ENCODE measurements around the gene SYNE1.

SYNE1 gene

DNA sequence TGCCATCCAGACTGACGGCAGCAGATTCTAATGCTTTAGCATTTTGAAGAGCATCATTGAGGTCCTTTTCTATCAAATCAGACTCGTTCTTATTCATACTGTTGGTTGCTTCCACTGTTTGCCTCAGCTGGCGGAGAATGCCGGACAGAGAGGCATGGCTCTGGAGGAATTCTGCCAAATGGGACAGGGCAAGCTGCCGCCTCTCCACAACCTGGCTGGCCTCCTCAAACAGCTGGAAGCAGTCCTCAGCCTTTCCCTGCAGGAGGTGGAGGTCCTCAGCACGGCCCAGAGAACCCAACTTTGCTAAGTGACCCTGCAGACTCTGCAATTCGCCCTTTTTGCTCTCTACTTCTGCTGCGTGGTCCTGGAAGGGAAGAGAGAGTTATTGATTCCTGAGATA, 220.5 kb downstream of the SYNE1 start:
- no peak for DNase-seq

DNA sequence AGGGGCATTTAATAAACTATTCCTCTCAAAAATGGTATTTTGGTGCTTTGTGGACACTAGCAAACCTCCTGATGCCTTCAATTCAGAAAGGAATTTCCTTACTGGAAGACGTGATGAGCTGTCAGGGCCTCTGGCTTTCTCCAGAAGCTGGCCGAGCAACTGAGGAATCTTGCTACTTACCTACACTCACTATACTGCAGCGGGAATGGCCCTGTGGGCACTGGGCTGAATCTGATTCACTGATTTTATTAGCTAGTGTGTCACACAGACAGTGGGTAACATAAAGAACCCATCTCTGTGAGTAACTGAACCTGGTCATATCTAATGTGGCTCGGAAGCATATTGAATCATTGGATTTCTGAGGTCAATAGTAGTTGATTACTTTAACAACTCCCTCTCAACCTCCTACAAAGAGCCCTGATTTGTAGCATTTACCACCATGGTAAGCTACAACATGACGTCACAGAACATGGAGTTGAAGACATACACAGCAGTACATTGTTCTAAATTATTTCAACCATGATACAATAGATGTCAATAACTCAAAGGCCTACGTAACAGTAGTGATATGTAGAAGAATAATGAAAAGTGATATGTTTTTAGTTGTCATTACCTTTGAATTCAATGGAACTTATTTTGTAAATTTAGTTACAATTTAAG, 232.1 kb downstream of the SYNE1 start:
- DNase-seq = no peak

DNA sequence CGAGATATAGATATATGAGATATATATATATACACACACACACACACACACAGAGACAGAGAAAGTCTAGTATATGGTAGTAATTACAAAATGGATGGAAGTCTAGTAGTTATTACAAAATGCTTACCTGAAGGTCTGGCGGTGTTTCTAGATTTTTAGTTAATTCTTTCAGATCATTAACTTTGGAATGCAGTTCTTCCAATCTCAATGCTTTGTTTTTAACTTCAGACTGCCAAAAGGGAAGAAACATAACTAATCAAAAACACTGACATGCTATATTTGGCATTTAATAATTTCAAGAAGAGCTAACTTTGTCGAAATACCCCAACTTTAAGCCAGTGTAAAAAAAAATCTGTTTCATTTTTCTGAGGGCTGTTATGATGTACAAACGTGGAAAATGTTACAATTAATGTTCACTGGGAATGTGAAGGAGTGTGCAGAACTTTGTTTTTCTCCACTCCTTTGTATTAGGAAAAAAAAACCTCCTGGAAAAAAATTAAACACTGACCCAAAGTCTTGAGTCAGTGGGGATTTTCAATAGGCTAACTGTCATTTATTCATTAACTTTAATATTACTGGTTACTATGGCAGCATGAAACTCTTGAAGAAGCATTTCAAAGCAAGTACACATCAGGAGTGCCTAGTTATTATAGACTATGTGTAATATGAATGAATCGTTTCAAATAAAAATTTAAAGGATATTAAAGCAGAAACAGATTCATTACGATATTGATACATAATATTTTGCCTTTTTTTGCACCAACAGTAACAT, 232.9 kb downstream of the SYNE1 start:
- no peak for DNase-seq

DNA sequence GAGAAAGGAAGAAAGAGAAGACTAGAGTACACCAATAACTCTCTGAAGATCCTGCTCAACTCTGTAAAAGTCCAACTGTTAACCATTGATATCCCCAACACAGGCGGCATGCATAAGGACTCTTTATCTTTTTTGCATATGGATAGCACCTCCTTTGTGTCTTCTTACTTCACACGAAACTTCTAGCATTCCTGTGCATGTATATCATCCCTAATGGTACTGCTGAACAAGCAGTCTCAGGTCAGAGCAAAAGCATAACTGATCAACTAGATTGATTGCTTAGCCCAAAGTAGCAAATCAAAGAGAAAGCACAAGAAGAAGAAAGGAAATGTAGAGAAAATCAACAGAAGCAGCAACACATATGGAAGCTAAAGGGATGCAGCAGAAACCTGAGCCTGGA, 234.4 kb downstream of the SYNE1 start:
- no peak for DNase-seq

DNA sequence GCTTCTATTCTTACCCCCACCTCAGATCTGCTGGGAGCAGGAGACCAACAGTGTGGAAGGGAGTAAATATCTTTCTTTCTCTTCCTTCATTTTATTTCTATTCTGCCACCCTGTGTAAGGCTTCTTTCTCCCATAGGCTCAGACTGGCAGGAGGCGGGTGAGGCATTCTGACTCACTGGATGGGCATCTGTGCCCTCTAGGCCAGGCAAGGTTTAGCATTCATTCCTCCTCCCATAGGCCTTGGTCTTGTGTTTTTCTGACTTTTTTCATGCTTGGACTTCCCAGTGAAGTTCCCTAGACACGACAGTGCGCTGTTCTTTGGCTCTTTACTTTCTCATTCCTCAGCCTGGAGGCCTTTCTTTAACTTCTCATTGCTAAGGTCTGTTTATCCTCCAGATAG, 235.2 kb downstream of the SYNE1 start:
- no peak for DNase-seq

DNA sequence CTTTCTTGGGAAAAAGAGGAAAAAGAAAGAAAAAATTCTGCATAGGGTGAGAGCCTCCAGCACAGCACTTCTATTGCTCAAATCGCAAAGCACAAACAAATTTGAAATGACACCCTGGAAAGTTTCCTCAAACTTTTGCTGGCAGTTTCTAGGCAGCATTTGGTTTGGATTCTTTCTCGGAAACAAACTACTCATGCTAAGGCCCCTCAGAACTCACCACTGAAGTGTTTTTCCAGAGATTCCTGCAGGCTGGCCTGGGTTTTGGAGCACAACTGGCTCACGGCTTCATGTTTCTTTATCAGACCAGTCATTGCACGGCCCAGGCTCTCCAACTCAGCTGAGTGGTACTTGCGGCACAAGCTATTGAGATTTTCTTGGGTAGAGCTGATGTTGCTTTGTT, 237.8 kb downstream of the SYNE1 start:
- DNase-seq = no peak

DNA sequence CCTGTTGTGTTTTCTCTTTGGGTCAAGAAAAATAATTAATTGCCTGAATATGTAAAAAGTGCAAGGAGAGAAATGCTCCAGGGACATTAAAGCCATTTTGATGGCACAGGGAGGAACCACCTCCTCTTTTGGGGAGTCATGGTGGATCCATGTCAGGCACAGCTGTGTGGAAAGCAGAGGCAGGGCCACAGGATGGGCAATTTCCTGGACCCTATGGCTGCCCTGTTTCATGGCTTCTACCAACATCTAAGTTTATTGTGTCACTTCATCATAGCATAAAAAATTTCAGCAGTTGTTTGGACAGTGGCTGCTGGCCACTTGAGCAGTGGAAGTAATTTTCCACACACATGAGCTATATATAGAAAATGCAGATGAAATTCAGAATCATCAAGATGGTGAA, 238.2 kb downstream of the SYNE1 start:
- no peak for DNase-seq

DNA sequence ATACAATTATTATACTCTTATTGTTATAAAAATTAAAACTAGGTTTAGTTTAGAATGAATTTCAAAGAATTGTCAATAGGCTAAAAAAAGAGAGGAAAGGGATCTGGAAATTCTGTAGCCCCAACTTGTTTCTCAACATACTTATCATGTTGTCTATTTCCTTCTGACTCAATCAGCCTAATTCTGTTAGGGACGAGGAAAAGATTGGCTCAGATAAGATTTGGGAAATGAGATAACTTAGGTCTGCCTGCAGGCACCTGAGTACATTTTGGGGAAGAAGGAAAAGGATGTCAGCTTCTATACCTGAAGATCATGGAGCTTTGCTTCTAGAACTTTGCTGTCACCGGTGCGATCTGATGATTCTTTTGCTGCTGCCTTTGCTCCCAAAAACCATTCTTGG, 238.8 kb downstream of the SYNE1 start:
- DNase-seq = no peak

DNA sequence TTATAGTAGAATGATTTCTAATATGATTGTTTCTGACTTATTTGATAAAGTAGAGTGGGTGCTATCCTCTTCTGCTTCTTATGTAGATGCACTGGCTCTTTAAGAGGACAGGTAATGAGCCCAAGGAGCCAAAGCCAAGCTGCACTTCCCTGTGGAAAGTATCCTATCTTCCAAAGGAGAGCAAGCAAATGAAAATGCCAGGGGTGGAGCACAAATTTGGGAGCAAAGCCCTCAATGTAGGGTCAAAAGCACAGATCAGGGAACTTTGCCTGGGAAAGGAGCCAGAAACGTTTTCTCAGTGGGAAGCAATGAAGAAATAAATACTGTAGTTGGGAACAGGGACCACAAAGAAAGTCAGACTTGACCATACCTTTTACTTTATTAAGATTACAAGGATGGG, 242.9 kb downstream of the SYNE1 start:
- DNase-seq = no peak

DNA sequence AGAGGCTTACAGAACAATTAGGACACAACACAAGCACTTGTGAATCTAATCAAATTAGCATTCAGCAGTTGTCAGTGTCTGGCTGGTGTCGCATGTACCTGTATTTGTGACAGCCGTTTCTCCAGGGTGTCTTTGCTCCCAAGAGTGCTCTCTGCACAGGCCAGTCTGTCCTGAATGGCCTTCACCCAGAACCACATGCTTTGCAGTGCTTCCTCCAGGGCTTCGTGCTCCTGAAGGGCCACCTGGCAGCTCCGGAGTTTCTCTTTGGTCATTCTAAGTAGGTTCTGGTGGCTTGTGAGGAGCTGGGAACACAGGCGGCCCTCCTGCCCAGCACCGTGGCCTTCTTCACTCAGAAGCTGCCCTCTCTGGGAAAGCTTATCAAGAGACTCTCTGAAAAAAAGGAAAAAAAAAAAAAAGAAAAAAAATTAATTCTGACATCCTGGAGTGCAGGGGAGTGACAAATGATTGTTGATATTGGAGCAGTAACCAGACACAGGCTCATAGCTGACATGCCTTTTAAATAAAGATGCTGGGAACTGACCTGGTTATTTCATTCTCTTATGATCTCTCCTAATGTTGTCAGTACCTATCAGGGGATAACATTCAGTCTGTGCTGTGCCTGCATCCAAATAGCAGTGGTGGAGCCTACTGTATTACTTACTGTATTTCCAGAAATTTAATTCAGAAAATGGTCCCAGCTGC, 245.8 kb downstream of the SYNE1 start:
- no peak for DNase-seq

DNA sequence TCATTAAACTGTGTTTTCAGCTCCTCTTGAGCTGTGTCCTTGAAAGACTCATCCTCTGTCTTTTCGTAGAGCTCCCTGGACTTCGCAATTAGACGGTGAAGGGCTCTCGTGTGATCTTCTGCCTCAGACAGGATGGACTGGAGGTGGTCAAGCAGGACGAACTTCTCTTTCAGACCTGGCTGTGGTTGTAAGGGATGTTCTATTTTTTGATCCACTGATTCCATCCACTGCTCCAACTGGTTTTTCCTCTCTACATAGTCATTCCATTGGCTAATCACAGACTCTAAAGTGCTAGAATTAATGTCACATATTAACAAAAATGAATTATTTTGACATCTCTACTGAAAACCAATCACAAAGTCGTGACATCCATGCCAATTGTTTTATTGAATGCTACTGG, 250.1 kb downstream of the SYNE1 start:
- DNase-seq = no peak

DNA sequence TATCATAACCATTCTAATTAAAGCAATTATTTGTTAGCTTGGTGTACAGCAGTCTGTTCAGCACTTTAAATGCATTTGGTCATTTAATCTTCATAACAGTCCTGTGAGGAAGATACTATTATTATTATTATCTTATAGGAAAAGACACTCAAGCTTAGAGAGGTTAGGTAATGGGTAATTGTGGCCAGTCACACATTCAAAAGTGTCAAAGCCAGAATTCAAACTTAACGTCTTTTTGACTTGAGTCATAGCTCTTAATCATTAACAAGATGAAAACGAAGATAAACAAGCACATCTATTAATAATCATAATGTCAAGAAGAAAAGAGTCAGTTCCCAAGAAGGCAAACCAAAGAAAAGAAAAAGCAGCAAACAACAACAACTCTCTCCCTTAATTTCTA, 251.0 kb downstream of the SYNE1 start:
- DNase-seq = no peak

DNA sequence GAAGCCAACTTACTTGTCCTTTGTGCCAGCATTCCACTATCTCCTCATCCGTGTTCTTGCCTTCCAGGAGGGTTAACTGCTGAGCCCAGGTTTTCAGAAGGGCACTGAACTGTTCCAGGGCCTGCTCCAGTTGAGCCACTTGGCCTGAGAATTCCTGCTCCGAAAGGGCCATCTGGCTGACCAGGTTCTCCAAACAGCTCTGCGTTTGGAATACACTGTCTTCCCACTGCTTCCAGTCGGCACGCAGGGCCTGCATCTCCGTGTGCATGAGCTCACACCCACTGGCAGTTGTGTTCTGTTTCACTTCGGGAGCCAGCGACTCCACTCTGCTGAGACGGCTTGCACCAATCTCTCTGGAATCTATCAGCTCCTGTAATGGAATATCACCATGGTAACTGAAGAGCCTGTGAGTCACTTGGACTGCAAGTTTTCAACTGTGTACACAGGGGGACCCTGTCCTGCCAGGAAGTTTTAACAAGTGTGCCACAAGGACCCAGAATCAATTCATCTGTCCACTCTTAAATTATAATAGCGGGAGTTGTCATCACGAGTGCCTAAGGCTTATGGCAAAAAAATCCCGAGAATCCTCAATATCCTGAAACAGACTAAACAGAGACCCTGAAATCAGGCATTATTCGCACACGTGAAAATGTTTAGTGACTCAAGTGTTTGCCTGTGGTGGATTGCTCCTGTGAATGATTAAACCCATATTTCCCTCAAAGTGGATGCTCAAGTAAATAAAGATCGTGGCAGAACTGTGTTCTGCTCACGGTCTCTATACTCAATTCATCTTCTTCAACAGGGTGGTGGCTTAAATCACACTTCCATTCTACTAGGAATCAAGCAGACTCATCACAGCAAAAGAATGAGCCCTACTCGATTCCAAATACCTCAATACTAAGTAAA, 255.9 kb downstream of the SYNE1 start:
- DNase-seq = no peak

DNA sequence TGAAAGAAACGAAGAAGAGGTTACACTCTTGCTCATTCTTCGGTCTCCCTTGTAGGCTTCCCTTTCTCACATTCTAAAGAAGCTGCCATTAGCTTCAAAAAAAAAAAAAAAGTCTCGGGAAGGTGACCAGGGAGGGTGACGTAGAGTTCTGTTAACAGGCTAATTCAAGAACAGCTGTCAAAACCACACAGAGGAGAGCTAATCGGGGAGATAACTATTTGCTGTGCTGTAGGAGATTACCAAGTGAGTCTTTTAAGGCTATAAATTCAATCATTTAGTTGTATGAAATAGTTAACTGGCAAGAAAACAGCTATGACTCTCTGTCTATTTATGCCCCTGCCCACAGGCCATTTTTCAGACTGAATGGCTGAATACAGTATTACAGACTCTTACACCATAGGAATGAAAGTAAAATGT, 256.8 kb downstream of the SYNE1 start:
- no peak for DNase-seq

DNA sequence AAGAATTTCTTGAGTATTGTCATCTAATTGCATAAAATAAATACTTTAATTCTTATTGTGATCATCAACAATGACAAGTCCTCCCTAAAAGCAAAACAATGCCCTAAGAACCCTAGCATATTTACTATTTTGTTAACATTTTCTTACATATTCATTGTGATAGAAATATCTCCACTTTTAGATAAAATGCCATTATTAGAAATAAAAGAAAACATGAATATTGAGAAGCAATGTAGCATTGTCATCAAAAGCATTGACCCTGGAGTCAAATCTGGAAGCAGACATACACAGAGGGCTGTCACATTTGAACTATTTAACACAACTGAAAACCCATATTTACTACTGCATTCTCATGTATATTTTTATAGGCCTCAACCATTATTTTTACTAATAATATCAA, 257.7 kb downstream of the SYNE1 start:
- no peak for DNase-seq

DNA sequence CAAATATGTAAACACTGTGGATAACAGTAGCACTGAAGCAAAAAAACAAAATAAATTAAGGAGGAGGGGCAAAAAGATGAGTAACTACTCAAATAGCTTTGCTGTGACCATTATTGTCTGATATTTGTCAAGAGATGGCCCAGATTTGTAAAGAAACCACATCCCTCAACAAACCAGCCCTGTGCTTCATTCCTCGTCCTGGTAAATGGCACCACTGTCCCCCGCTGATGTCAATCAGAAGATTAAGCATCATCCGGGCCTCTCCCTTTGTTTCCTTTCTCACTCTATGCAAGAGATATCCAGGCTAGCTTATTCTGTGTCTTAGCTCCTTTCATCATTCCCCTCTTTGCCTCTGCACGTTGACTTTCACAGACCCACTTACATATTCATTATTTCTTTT, 259.0 kb downstream of the SYNE1 start:
- DNase-seq = no peak

DNA sequence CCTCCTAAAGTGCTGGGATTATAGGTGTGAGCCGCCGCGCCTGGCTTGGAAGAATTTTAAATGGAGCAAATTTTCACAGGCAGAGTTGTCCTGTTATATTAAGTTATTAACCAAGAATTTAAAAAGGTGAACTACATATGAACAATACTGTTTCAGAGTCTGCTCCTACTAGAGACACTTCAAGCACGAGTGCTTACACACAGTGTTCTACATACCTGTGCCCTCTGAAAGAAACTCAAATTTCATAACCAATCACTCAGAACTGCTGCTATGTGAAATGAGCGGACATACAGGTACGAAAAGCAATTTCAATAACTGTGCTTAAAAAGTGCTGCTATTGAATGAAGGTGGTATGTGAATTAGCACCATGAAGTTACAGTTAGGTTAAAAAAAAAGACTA, 262.0 kb downstream of the SYNE1 start:
- no peak for DNase-seq

DNA sequence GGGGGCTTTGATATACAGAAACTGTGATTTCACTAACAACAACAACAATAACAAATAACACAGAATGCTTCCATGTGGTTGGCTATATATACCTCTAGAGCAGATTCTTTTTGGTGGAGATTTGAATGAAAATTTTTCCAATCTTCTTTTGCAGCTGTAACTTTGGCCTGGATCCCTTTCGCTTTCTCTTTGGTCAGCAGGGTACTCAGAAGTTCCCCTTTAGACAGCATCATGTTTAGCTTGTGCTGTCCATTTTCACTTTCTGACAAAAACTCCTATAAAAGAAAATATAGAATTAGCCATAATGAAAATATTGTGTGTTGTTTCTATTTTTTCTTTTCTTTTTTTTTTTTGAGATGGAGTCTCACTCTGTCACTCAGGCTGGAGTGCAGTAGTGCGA, 264.2 kb downstream of the SYNE1 start:
- DNase-seq = no peak

DNA sequence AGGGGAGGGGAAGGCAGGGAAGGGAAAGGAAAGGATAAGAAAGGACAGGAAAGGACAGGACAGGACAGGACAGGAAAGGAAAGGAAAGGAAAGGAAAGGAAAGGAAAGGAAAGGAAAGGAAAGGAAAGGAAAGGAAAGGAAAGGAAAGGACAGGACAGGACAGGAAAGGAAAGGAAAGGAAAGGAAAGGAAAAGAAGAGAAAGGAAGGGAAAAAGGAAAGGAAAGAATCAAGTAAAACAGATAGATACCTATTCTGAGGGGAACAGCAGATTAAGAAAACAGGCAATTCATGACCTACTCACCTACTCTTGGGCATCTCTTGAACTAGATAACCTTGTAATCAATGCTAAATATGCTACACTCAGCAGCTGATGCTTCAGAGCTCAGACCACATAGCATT, 265.4 kb downstream of the SYNE1 start:
- DNase-seq = no peak

DNA sequence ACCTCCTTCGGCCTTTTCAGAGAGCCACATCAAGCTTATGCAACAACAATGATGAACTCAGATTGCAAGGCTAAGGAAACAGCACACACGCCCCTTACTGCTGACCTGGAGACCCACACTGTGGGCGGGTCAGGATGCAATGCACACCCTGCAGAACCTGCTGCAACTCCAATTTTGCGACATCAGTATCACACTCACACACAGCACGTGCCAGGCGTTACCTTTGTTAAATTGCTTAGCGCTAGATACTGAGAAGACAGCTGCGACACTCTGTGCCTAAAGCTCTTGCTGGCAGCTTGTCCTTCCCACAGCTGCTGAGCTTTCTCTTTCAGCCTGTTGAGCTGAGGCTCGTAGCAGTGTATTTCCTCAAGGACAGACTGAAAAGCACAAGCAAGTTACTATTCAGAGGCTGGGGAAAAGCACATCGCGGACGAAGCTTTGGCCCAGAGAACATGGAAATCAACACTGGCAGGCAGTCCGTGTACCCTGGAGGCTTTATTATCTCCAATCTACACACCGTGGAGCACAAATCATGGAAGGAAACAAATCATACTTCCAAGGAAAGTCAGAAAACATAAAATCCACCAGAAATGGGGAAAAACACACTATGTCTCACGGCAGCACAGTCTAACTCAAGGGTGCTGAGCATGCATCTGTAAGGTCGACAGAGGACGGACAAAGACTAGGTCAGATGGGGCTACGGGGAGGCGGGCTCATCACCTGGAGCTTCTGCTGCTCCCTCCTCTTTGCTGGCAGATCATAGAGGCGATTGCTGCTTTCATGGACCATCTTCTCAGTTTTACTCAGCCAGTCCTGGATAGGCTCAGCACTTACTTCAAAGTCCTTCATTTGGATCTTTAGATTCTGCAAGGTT, 268.2 kb downstream of the SYNE1 start:
- no peak for DNase-seq

DNA sequence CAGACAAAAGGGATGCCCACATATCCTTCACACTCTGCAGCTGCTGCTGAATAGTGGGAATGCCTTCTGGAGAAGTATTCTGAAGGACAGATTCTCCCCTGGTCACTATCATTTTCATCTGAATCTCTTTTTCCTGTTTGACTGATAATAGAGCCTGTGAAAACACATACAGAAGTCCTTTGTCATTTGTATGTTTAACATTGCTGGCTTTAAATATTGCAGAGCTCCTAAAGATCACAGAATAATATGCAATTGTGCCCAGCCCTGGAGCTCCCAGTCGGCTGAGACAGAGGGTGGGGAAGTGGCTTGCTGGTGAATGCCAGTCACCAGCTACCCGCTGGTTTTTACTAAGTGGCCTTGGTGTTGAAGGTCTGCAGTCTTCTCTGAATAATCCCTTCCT, 272.3 kb downstream of the SYNE1 start:
- DNase-seq = no peak

DNA sequence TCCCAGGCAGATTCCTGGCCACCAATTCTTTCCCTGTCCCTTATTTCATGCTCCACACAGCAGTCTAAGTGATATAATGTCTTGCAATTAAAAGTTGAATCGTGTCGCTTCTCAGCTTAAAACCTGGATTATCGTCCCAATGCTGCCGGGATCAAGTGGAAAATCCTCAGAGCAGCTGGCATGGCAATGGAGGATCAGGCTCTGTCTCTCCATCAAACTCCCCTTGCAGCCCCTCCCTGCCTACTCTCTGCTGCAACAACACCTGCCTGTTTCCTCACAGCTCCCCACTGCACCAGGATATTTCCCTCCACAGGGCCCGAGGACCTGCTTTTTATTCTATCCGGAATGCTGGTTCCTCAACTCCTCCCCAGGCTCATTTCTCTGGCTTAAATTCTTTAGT, 277.1 kb downstream of the SYNE1 start:
- no peak for DNase-seq

Data from NCI-H1436 (cell line).